GM12874 (cell line): ENCODE results near the gene SOX3.

Experiments used
- TF ChIP-seq, protein P1 (sequence below): IDR thresholded peaks from 2 replicates; pipeline ENCODE4 v1.5.1; 2011; ENCODE audit warnings: low read depth, mild to moderate bottlenecking, control low read depth, low read length, moderate library complexity; ENCODE audit not compliant: insufficient read depth

SOX3 gene

DNA sequence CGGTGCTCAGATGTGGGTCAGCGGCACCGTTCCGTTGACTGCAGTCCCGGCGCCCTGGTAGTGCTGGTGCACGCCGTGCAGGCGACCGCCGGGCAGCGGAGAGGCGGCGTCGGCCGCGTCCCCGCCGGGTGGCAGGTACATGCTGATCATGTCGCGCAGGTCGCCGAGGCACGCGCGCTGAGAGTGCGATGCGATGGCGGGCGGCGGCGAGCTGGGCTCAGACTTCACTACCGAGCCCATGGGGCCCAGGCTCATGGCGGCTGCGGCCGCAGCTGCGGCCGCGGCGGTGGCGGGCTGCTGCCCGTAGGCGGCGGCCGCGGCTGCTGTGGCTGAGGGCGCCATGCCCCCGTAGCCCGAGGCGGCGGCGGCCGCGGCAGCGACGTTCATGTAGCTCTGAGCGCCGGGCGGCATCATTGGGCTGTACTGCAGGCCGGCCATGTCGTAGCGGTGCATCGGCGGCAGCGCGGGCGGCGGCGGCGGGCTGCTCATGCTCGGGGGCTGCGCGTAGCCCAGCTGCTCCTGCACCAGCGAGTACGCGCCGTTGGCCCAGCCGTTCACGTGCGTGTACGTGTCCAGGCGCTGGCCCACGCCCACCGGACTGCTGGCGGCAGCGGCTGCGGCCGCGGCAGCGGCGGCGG is 1.0 kb downstream of the SOX3 start:
- TF ChIP-seq, protein P1, sequence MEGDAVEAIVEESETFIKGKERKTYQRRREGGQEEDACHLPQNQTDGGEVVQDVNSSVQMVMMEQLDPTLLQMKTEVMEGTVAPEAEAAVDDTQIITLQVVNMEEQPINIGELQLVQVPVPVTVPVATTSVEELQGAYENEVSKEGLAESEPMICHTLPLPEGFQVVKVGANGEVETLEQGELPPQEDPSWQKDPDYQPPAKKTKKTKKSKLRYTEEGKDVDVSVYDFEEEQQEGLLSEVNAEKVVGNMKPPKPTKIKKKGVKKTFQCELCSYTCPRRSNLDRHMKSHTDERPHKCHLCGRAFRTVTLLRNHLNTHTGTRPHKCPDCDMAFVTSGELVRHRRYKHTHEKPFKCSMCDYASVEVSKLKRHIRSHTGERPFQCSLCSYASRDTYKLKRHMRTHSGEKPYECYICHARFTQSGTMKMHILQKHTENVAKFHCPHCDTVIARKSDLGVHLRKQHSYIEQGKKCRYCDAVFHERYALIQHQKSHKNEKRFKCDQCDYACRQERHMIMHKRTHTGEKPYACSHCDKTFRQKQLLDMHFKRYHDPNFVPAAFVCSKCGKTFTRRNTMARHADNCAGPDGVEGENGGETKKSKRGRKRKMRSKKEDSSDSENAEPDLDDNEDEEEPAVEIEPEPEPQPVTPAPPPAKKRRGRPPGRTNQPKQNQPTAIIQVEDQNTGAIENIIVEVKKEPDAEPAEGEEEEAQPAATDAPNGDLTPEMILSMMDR, result no peak

DNA sequence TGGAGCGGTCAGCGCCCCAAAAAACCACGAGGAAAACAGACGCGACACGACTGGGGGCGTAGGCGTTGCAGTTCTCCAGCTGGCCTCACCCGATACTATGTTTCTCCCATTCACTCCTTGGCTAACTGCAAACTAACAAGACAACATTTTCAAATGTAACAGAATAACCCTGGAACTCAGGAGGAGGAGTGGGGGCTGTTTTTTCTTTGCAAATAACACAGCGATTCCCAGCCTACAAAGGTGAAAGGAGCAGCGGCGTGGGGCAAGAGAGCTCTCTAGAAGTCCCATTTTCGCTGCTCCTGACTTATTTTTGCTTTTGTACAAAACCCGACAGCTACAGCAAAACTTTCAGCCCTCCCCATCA is 1.6 kb downstream of the SOX3 start:
- TF ChIP-seq, protein P1, result no peak

DNA sequence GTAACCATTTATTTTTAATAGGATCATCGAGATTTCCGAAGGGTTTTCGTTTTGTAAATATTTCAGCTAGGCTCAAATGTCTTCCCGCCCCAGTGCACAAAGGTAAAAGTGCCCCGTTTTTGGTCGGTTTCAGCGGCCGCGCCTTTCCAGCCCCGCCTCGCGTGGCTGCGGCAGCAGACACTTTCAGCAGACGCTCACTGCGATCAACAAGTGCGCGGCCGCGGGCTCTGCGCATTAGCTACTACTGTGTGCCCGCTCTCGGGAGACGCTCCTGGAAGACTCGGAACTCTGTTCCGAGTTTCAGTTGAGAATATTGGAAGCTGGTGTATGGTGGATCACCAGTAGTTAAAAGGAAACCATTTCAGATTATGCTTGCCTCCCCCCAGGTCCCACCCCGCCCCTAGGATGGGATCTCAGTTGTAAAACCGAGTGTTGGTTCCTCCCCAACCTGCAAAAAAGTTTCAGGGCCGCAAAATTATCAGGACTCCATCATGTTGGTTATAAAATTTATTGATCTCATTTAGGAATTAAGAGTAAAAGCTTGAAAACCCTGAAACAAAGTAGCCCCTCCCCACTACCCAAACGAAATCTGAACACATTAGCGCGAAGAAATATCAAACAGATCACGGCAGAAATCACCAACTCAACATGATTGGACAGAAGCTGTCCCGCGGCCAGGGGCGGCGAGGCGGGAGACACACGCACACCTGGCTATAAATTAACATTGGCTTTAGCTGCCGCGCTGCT is 2.2 kb downstream of the SOX3 start:
- TF ChIP-seq, protein P1, result no peak

DNA sequence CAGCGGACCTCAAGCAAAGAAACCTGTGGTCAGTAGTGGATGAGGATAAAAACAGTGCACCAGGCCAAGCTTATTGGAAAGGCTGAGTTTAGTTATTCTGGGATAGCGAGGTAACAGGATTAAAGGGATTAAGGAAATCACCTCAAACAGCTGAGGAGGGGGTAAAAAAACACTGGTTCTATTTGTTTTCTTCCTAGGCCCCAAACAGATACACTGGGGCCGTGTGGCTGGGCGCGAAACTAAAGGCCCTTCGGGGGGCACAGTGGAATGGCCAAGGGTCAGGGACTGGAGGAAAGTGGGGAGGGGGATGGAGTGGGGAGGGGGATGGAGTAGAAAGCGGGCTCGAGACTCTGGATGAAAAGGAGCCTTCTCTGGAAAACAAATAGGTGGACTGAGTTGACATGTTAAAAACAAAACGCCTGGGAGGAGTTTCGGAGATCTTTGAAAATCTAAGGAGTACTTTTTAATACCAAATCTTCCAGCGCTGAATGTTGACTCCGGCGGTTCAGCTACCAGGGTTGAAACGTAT is 2.9 kb downstream of the SOX3 start:
- TF ChIP-seq, protein P1, result no peak

DNA sequence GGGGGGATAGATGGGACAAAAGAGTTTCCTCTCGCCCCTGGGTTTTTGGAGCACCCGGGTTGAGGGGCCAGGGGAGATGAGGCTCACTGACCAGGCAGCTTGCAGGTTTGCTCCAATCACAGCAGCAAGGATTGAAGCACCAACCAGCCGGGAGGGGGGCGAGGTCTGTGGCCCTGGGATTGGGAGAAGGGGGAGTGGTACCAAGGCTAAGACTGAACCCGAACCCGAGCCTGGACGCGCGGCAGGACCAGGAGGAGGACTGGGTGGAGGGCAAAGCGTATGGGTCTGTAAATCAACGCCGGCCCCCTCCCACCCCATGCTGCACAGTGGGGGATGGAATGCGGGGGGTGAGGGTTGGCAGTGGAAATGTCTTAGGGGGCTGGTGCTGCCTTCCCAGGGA is 3.5 kb downstream of the SOX3 start:
- TF ChIP-seq, protein P1, result no peak

DNA sequence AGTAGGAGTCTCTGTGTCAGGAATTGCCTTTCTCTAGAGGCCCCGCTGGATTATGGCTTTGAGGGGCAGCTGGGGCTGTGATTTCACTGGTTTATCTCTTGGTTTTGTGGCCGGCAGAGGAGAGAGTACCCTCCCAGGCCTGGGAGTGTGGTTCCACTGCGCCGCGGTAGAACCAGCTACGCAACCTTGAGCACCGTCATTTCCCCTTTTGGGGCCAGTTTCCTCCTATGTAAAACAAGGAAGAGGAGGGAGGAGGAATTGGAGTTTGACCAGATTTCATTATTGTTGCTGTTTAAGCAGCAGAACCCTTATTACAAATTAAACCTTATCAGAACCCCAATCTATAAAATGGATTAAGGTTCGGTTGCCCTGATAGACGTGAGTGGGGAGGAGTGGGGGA is 4.4 kb downstream of the SOX3 start:
- TF ChIP-seq, protein P1, result no peak

DNA sequence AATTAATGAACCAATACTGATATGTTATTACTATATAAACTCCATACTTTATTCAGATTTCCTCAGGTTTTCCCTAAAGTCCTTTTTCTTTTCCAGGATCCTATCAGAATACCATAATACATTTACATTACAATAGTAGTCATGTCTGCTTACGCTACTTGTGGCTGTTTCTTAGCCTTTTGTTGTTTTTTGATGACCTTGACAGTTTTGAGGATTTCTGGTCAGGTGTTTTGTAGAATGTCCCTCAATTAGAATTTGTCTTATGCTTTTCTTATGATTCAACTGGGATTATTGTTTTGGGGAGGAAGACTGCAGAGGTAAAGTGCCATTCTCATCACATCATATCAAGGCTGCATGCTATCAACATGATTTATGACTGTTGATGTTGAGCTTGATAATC is 9.1 kb downstream of the SOX3 start:
- TF ChIP-seq, protein P1, result no peak
